Breast epithelium (tissue), 3 donors: ENCODE data around the gene EBF3.

Source experiments
- CTCF ChIP-seq, 3 donors: fragments of 450-650 bp; IDR thresholded peaks; one replicate each; pipeline ENCODE4 v1.5.1; 2016 to 2017; ENCODE audit warnings: antibody characterized with exemption in 3 of 3, mild to moderate bottlenecking in 3 of 3, moderate library complexity in 3 of 3
- POLR2A ChIP-seq: fragments of 450-650 bp; IDR thresholded peaks from one replicate; pipeline ENCODE4 v1.6.1; 2016; ENCODE audit warnings: antibody characterized with exemption, mild to moderate bottlenecking, moderate library complexity
- POLR2AphosphoS5 ChIP-seq, 3 donors: sonication (generic); formaldehyde crosslinking; IDR thresholded peaks; one replicate each; pipeline ENCODE4 v1.6.1; 2017; ENCODE audit warnings: antibody characterized with exemption in 3 of 3

- no peak for TF ChIP-seq POLR2A
- no peak for TF ChIP-seq CTCF (IDR thresholded peaks at IDR 0.05)
- no peak for TF ChIP-seq POLR2AphosphoS5 (IDR thresholded peaks at IDR 0.05)
Observed at GRCh38 chr10:129968020-129968852, 4.2 kb upstream of the EBF3 start.
